HepG2 (cell line): ENCODE results near the gene TNFRSF6B. TPM values are rescaled to one million over a fixed set of nuclear protein-coding genes. Genes with fewer than 3 reads are reported as not detected.
A peak's percentile ranks its signal among the peaks of the same experiment; 100 is the strongest.

Experiments used
- ATAC-seq: fragments of 200-7000 bp; cut with Tn5 transposase; 3 replicates; pipeline ENCODE4 v1.9.1; 2020; ENCODE audit warnings: mild to moderate bottlenecking, moderate library complexity
- BruUV-seq: library from RNA; stranded (reverse); fragments of 400-500 nt; replicated peaks from 2 replicates; lab custom pipeline; 2021; lab: Mats Ljungman, UMichigan
- CTCF ChIA-PET: fragments of 300-600 bp; formaldehyde crosslinking; extraction: SDS; loops from one replicate; lab custom pipeline; 2021; ENCODE audit warnings: low total read pairs, inconsistent platforms, low intra/inter-chr PET ratio; lab: Yijun Ruan, JAX
- POLR2A ChIA-PET: fragments of 350-600 bp; sonication (Branson Sonifier 250); formaldehyde crosslinking; loops from one replicate; lab custom pipeline; 2020; ENCODE audit warnings: antibody characterized with exemption, inconsistent platforms; lab: Yijun Ruan, JAX
- DNase-seq: peaks from one replicate; pipeline ENCODE4 v3.0.0-alpha.2; 2015; ENCODE audit warnings: low spot score
- FAIRE-seq: peaks from 3 replicates; lab custom pipeline; 2011; peaks lifted over from hg19 to GRCh38; lab: Jason Lieb, UNC
- H2AFZ ChIP-seq: one replicate; pipeline ENCODE4 v1.6.1; 2011; ENCODE audit warnings: low read length, inconsistent platforms
- H3K27ac ChIP-seq: fragments of 300-600 bp; 3 replicates; pipeline ENCODE4 v1.8.0; 2011; ENCODE audit warnings: mixed run types, mild to moderate bottlenecking, mixed read lengths, low read length, inconsistent platforms; ENCODE audit not compliant: insufficient read depth; ENCODE audit errors: extremely low read length
- H3K27me3 ChIP-seq, 2 experiments: fragments of 200-600 bp in 1 of 2; 2 replicates in 1 of 2; 3 replicates in 1 of 2; pipeline versions ENCODE4 v1.6.0 to v1.8.0; 2011; ENCODE audit warnings: low read length in 2 of 2, mild to moderate bottlenecking in 2 of 2, moderate library complexity in 2 of 2, inconsistent platforms in 1 of 2; ENCODE audit not compliant: insufficient read depth in 2 of 2, control insufficient read depth in 1 of 2
- H3K36me3 ChIP-seq, 2 experiments: fragments of 200-600 bp in 1 of 2; replicated peaks in 1 of 2; 2 replicates in 1 of 2; 3 replicates in 1 of 2; pipeline versions ENCODE4 v1.5.1 to v1.8.0; 2011; ENCODE audit warnings: low read length in 2 of 2, inconsistent platforms in 1 of 2; ENCODE audit not compliant: insufficient read depth in 2 of 2, control insufficient read depth in 1 of 2
- H3K4me1 ChIP-seq: 2 replicates; pipeline ENCODE4 v1.5.1; 2012; ENCODE audit warnings: low read length, inconsistent platforms; ENCODE audit not compliant: insufficient read depth
- H3K4me2 ChIP-seq: 2 replicates; pipeline ENCODE4 v1.6.0; 2011; ENCODE audit warnings: low read depth, low read length, inconsistent platforms
- H3K4me3 ChIP-seq, 3 experiments: fragments of 200-600 bp in 1 of 3; sonication (generic), shearing (Covaris generic) in 1 of 3; replicated peaks in 1 of 3; 2 replicates each; pipeline ENCODE4 v1.5.1; 2011 to 2016; ENCODE audit warnings: low read length in 3 of 3, inconsistent platforms in 2 of 3, low read depth in 2 of 3, mild to moderate bottlenecking in 2 of 3, control low read depth in 1 of 3, mixed read lengths in 1 of 3; ENCODE audit not compliant: insufficient read depth in 1 of 3
- H3K79me2 ChIP-seq: one replicate; pipeline ENCODE4 v1.6.1; 2011; ENCODE audit warnings: low read length, inconsistent platforms; ENCODE audit not compliant: insufficient read depth
- H3K9ac ChIP-seq: 2 replicates; pipeline ENCODE4 v1.6.0; 2011; ENCODE audit warnings: mild to moderate bottlenecking, low read depth, low read length, inconsistent platforms; ENCODE audit not compliant: insufficient read depth
- H3K9me3 ChIP-seq: 2 replicates; pipeline ENCODE4 v1.5.1; 2012; ENCODE audit warnings: mild to moderate bottlenecking, low read length
- H4K20me1 ChIP-seq: 2 replicates; pipeline ENCODE4 v1.6.0; 2011; ENCODE audit warnings: inconsistent platforms, mild to moderate bottlenecking, low read length, moderate library complexity; ENCODE audit not compliant: insufficient read depth
- ARNTL ChIP-seq: sonication (generic); formaldehyde crosslinking; IDR thresholded peaks from 2 replicates; pipeline ENCODE4 v1.4.0; 2020; ENCODE audit warnings: mild to moderate bottlenecking, missing genetic modification reagents
- E2F5 ChIP-seq: sonication (generic); formaldehyde crosslinking; conservative IDR thresholded peaks from 2 replicates; pipeline ENCODE4 v1.4.0; 2020; ENCODE audit warnings: missing genetic modification reagents
- ETV6 ChIP-seq: sonication (generic); formaldehyde crosslinking; conservative IDR thresholded peaks from 2 replicates; pipeline ENCODE4 v1.4.0; 2020; ENCODE audit warnings: missing genetic modification reagents
- HES4 ChIP-seq: sonication (generic); formaldehyde crosslinking; IDR thresholded peaks from 2 replicates; pipeline ENCODE4 v1.9.0; 2021; ENCODE audit warnings: mild to moderate bottlenecking, missing genetic modification reagents, borderline replicate concordance
- JUNB ChIP-seq: sonication (generic); formaldehyde crosslinking; IDR thresholded peaks from 2 replicates; pipeline ENCODE4 v1.8.0; 2022; ENCODE audit warnings: missing genetic modification reagents, mild to moderate bottlenecking, borderline replicate concordance
- RARA ChIP-seq: IDR thresholded peaks from 2 replicates; pipeline ENCODE4 v1.6.1; 2016; ENCODE audit warnings: missing genetic modification reagents, missing compliant biosample characterization
- THAP9 ChIP-seq: sonication (generic); formaldehyde crosslinking; IDR thresholded peaks from 2 replicates; pipeline ENCODE4; 2020; ENCODE audit warnings: missing genetic modification reagents, mild to moderate bottlenecking, borderline replicate concordance
- ZKSCAN1 ChIP-seq: fragments of 150-350 bp; IDR thresholded peaks from 2 replicates; pipeline ENCODE4 v1.6.1; 2014; ENCODE audit warnings: low read length
- ZNF207 ChIP-seq: fragments of 450-650 bp; IDR thresholded peaks from 2 replicates; pipeline ENCODE4 v1.6.1; 2016; ENCODE audit warnings: antibody characterized with exemption, borderline replicate concordance
- ZNF724P ChIP-seq: sonication (generic); formaldehyde crosslinking; IDR thresholded peaks from 2 replicates; pipeline ENCODE4 v1.8.0; 2022; ENCODE audit warnings: missing genetic modification reagents, borderline replicate concordance
- ZSCAN31 ChIP-seq: sonication (generic); formaldehyde crosslinking; IDR thresholded peaks from 2 replicates; pipeline ENCODE4 v1.5.0; 2020; ENCODE audit warnings: low read depth, mild to moderate bottlenecking, missing genetic modification reagents
- WGBS: methylation state at CpG from one replicate; pipeline ENCODE4 v1.1.6; 2017; ENCODE audit warnings: low lambda C conversion rate; 5-methylcytosine and 5-hydroxymethylcytosine counted together
- in situ Hi-C: cut with HindIII; loops from 2 replicates; pipeline ENCODE4 v1.10.0; 2017; ENCODE audit warnings: low pct_unique_long_range_greater_than_20kb; ENCODE audit not compliant: extremely low pct_ligation_motif_present
- intact Hi-C: fragments of 100-400 bp; cut with micrococcal nuclease; formaldehyde crosslinking; loops from one replicate; pipeline ENCODE4 v1.10.0; 2022; ENCODE audit not compliant: unreplicated experiment
- polyA plus RNA-seq, 8 experiments: library from polyadenylated mRNA; depleted of rRNA in 3 of 8; stranded (reverse) in 7 of 8; unstranded in 1 of 8; fragments of >200 nt; fragmentation: Illumina TruSeq in 4 of 8; extraction: Trizol in 4 of 8; gene quantifications; 2 replicates each; pipeline versions ENCODE4 v1.2.1 to v1.2.3, GENCODE V29; 2011 to 2016; ENCODE audit warnings: low read depth in 4 of 8, missing spikeins in 1 of 8, mixed read lengths in 1 of 8; ENCODE audit not compliant: insufficient read depth in 1 of 8
- total RNA-seq, 5 experiments: library from RNA; depleted of rRNA; stranded (reverse); fragments of >200 nt; fragmentation: Illumina TruSeq; extraction: Trizol; gene quantifications; 2 replicates each; pipeline ENCODE4 v1.2.3, GENCODE V29; 2016; ENCODE audit warnings: low read depth in 1 of 5
- TF ChIP-seq, protein P1 (sequence below): sonication (generic); formaldehyde crosslinking; IDR thresholded peaks from 2 replicates; pipeline ENCODE4 v1.4.0; 2020; ENCODE audit warnings: low read depth, mild to moderate bottlenecking, missing genetic modification reagents
- TF ChIP-seq, protein P2 (sequence below): sonication (generic); formaldehyde crosslinking; conservative IDR thresholded peaks from 2 replicates; pipeline ENCODE4 v1.4.0; 2020; ENCODE audit warnings: missing genetic modification reagents
- TF ChIP-seq, protein P3 (sequence below): sonication (generic); formaldehyde crosslinking; IDR thresholded peaks from 2 replicates; pipeline ENCODE4 v1.5.0; 2020; ENCODE audit warnings: missing genetic modification reagents, mild to moderate bottlenecking, borderline replicate concordance

TNFRSF6B gene
- total and polyA plus RNA-seq, 2 of the 13 experiments (the other 11 are each of a cell fraction or from before 2014, with no cell fraction given): 0.24 TPM; not detected in 1

- DNase-seq (no peak), FAIRE-seq (no peak), ATAC-seq (no peak)
- ChIA-PET CTCF (interaction anchor here (2.5 kb wide), 1 partner anchor 29 kb away, joined by 8 read pairs; the partner anchor contains the start of genes ARFRP1 and ZGPAT), POLR2A (interaction anchor here (0.7 to 7.3 kb wide), 8 partner anchors 9 to 243 kb away, joined by 3 to 190 read pairs (median 16); partner anchors contain the start of genes ARFRP1, SAMD10, TPD52L2 and ZGPAT)
- H3K4me2 ChIP-seq: peak within 1 kb of the TSS; percentile 90
- H3K27me3 ChIP-seq: no peaks in the 10 kb centered on the region
- 92% methylated on average over 29 of the region's 31 CpGs for WGBS
- peak within 1 kb of the TSS; percentile 46 to 93 (median 85); a peak in 5 of 6 replicates for H3K4me3 ChIP-seq
- intact Hi-C loops (loop anchor here (5.0 kb wide), 1 partner anchor 199 kb away; the partner anchor contains the start of gene PTK6), in situ Hi-C loops (no loop called here)
- BruUV-seq: no TSS peak
- peaks cover 41% of the 10 kb centered on the region for H3K4me1 ChIP-seq
- no peaks in the 10 kb centered on the region for H4K20me1 ChIP-seq
- H3K79me2 ChIP-seq: peaks cover 33% of the 10 kb centered on the region
- H3K36me3 ChIP-seq: peaks cover 30 to 32% of the 10 kb centered on the region in 2 experiments
- no peak within 1 kb of the TSS for H2AFZ ChIP-seq
- peak within 1 kb of the TSS; percentile 93 for H3K27ac ChIP-seq
- H3K9me3 ChIP-seq: no peaks in the 10 kb centered on the region
- H3K9ac ChIP-seq: peak within 1 kb of the TSS; percentile 72
- TF ChIP-seq ZSCAN31 (CRISPR knock-in tag): peak; percentile 17; the same call in 1 of the 2 replicates
- no peak for TF ChIP-seq E2F5 (CRISPR knock-in tag)
- no peak for TF ChIP-seq ETV6
- TF ChIP-seq THAP9 (CRISPR knock-in tag): no peak
- no peak for TF ChIP-seq HES4
- TF ChIP-seq ARNTL (CRISPR knock-in tag): 0 out of 2 replicates have a peak, but pooled peaks have one; percentile 3
- TF ChIP-seq, protein P1, sequence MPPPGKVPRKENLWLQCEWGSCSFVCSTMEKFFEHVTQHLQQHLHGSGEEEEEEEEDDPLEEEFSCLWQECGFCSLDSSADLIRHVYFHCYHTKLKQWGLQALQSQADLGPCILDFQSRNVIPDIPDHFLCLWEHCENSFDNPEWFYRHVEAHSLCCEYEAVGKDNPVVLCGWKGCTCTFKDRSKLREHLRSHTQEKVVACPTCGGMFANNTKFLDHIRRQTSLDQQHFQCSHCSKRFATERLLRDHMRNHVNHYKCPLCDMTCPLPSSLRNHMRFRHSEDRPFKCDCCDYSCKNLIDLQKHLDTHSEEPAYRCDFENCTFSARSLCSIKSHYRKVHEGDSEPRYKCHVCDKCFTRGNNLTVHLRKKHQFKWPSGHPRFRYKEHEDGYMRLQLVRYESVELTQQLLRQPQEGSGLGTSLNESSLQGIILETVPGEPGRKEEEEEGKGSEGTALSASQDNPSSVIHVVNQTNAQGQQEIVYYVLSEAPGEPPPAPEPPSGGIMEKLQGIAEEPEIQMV (CRISPR knock-in tag): no peak
- no peak for TF ChIP-seq ZKSCAN1
- no peak for TF ChIP-seq JUNB (CRISPR knock-in tag)
- TF ChIP-seq, protein P2, sequence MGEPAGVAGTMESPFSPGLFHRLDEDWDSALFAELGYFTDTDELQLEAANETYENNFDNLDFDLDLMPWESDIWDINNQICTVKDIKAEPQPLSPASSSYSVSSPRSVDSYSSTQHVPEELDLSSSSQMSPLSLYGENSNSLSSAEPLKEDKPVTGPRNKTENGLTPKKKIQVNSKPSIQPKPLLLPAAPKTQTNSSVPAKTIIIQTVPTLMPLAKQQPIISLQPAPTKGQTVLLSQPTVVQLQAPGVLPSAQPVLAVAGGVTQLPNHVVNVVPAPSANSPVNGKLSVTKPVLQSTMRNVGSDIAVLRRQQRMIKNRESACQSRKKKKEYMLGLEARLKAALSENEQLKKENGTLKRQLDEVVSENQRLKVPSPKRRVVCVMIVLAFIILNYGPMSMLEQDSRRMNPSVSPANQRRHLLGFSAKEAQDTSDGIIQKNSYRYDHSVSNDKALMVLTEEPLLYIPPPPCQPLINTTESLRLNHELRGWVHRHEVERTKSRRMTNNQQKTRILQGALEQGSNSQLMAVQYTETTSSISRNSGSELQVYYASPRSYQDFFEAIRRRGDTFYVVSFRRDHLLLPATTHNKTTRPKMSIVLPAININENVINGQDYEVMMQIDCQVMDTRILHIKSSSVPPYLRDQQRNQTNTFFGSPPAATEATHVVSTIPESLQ (CRISPR knock-in tag): no peak
- TF ChIP-seq, protein P3, sequence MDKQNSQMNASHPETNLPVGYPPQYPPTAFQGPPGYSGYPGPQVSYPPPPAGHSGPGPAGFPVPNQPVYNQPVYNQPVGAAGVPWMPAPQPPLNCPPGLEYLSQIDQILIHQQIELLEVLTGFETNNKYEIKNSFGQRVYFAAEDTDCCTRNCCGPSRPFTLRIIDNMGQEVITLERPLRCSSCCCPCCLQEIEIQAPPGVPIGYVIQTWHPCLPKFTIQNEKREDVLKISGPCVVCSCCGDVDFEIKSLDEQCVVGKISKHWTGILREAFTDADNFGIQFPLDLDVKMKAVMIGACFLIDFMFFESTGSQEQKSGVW (CRISPR knock-in tag): no peak
- no peak for TF ChIP-seq RARA (CRISPR knock-in tag)
- TF ChIP-seq ZNF724P (CRISPR knock-in tag): no peak
- no peak for TF ChIP-seq ZNF207
Observed at GRCh38 chr20:63735859-63736718, 39.6 kb downstream of the TNFRSF6B start, which contains the start of gene LIME1. TSS of gene LIME1 (plus strand) at chr20:63736664. CDS start at chr20:63737550, 886 bp downstream.
